Nephron progenitor cell (in vitro differentiated cells): ENCODE data around the gene BIRC3.

Experiments used
- DNase-seq: peaks from one replicate; pipeline ENCODE4 v3.0.0; 2021
- H3K27ac Mint-ChIP-seq: 2 replicates; pipeline ENCODE4 v1.8.0; 2021; ENCODE audit warnings: mild to moderate bottlenecking, moderate library complexity, mixed read lengths
- H3K27me3 Mint-ChIP-seq: 2 replicates; pipeline ENCODE4 v1.8.0; 2021; ENCODE audit warnings: mild to moderate bottlenecking, low read depth, mixed read lengths; ENCODE audit not compliant: poor library complexity
- H3K36me3 Mint-ChIP-seq: 2 replicates; pipeline ENCODE4 v1.8.0; 2021; ENCODE audit warnings: low read depth, mixed read lengths
- H3K4me1 Mint-ChIP-seq: 2 replicates; pipeline ENCODE4 v1.8.0; 2021; ENCODE audit warnings: mixed read lengths
- H3K4me3 Mint-ChIP-seq: 2 replicates; pipeline ENCODE4 v1.8.0; 2021; ENCODE audit warnings: mild to moderate bottlenecking, moderate library complexity, mixed read lengths
- H3K9me3 Mint-ChIP-seq: 2 replicates; pipeline ENCODE4 v1.8.0; 2021; ENCODE audit warnings: mild to moderate bottlenecking, moderate library complexity, mixed read lengths
- TF ChIP-seq, protein P1 (sequence below): fragments of 200-600 bp; sonication (generic); IDR thresholded peaks from 2 replicates; pipeline ENCODE4 v1.5.0; 2021; ENCODE audit warnings: antibody characterized with exemption

The BIRC3 gene

DNA sequence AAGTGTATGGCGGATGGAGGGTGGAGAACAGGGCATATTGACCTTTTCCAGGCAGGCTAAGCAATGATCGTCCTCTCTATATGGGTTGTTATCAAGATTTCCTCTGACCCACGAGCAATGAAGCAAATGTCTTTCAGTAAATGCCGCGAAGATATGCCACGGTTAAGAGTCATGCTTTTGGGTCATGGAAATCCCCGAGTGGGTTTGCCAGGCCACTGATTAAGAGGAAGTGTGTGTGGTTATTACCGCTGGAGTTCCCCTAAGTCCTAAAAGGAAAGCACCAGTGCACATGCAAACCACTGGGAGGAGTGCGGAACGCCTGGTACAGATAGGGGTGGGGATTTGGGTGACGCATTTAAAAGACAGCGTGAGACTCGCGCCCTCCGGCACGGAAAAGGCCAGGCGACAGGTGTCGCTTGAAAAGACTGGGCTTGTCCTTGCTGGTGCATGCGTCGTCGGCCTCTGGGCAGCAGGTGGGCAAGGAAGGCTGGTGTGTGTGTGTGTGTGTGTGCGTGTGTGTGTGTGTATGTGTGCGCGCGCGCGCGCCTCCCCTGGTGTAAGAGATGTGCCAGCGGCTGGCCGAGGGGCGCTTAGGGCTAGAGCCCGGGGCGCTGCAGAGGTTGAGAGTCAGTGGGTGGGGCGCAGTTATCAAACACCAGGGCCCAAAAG, at the start of gene BIRC3:
Gene BIRC3 (plus strand): TSS at position 386 of the 669 bp plus-strand sequence. CDS start 7,026 bp downstream, outside the sequence.
- Mint-ChIP-seq H3K27ac (no peak within 1 kb of the TSS), H3K9me3 (no peaks in the 10 kb centered on the region), H3K36me3 (no peaks in the 10 kb centered on the region), H3K4me1 (peaks cover 14% of the 10 kb centered on the region), H3K27me3 (peaks cover 41% of the 10 kb centered on the region), H3K4me3 (peak within 1 kb of the TSS; percentile 85)
- TF ChIP-seq, protein P1, sequence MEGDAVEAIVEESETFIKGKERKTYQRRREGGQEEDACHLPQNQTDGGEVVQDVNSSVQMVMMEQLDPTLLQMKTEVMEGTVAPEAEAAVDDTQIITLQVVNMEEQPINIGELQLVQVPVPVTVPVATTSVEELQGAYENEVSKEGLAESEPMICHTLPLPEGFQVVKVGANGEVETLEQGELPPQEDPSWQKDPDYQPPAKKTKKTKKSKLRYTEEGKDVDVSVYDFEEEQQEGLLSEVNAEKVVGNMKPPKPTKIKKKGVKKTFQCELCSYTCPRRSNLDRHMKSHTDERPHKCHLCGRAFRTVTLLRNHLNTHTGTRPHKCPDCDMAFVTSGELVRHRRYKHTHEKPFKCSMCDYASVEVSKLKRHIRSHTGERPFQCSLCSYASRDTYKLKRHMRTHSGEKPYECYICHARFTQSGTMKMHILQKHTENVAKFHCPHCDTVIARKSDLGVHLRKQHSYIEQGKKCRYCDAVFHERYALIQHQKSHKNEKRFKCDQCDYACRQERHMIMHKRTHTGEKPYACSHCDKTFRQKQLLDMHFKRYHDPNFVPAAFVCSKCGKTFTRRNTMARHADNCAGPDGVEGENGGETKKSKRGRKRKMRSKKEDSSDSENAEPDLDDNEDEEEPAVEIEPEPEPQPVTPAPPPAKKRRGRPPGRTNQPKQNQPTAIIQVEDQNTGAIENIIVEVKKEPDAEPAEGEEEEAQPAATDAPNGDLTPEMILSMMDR = no peak
- peak; percentile 56 for DNase-seq

DNA sequence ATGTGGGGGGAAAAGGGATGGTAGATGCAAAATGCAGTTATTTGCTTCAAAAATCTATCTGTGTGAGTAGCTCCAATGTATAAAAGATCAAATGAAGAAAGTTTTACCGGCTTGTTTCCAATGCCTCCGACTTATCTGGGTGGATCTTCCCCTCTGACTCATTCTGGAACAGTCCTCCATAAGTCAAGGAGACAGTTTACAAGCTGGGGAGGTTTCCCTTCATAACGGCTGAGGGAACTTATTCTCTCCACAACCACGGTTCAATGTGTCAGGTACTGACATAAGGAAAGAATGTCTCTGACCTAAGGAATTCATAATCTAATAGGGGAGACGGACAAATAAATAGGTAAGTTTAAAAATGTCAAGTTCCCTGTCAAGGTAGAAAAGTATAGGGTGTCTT, 49.7 kb upstream of the BIRC3 start:
- Mint-ChIP-seq H3K9me3 (no peaks in the 10 kb centered on the region), H3K27ac (peak overlapping the region; percentile 8), H3K27me3 (peaks cover 7% of the 10 kb centered on the region), H3K36me3 (no peaks in the 10 kb centered on the region), H3K4me1 (peaks cover 54% of the 10 kb centered on the region), H3K4me3 (peak overlapping the region; percentile 69)
- no peak for DNase-seq
- TF ChIP-seq, protein P1 = no peak

DNA sequence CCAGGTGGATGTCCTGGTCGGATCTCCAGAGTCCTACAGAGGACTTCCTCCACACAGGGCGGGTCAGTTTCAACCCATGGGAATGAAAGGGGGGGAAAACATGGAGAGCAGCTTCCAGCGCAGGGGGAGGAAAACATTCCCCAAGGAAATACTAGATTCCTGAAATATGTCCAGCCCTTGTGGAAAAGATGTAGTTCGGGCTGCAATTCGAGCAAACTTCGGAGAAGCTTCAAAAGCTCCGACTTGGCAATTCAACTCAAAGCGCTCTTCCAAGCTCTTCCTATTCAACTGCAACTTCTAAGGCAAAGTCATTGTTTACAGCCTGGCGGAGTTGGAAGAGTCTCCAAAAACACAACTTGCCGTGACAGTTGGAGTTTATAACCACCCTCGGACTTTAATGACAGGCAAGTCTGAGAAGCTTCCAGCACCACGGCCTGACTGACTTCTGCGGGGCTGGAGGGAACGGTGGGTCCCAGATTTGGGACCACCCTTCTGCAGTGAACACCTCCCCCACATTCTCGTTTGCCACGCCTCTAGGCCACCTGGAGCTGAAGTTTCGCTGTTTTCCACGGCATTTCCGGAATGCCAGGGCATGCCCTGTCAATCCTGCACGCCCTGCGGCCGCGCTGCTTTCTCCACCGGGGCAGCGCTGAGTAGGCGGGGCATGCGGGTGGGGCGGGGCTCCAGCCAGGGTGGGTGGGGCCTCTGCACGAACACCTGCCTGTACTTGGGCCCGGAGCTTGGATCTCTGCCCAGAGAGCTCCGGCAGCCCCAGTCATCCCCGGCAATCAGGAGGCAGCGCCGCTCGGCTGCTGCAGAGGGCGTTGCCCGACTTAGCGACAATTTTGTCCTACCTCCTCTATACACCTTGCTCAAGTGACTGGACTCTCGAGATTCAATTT, 49.0 kb upstream of the BIRC3 start:
- no peaks in the 10 kb centered on the region for H3K9me3 Mint-ChIP-seq
- H3K4me1 Mint-ChIP-seq = peaks cover 53% of the 10 kb centered on the region
- H3K27ac Mint-ChIP-seq = no peak overlapping the region
- H3K4me3 Mint-ChIP-seq = peak overlapping the region; percentile 69
- peak; percentile 79 for DNase-seq
- no peaks in the 10 kb centered on the region for H3K36me3 Mint-ChIP-seq
- H3K27me3 Mint-ChIP-seq = peaks cover 7% of the 10 kb centered on the region
- TF ChIP-seq, protein P1 = no peak

DNA sequence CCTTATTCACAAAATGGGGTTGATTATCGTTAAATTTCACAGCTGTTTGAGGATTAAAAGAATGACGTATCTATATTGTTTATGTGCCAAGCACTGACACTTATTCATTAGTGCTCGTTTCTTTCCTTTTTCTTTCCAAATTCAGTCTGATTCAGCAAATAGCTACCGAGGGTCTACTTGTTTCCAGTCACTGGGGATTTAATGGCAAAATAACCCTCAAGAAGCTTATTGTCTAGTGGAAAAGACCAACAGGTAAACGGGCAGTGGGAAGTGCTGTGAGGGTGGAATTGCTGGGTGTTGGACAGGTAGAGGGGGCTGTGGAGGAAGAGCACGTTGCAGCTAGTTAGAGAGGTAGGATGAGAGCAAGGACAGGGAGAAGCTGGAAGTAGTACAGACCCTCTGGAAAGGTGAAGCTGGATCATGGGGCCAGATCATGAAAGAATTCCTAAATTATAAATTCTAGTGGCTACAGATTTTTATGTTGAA, 48.3 kb upstream of the BIRC3 start:
- H3K4me3 Mint-ChIP-seq = peak overlapping the region; percentile 69
- DNase-seq = no peak
- H3K27ac Mint-ChIP-seq = no peak overlapping the region
- no peaks in the 10 kb centered on the region for H3K36me3 Mint-ChIP-seq
- H3K9me3 Mint-ChIP-seq = no peaks in the 10 kb centered on the region
- peaks cover 7% of the 10 kb centered on the region for H3K27me3 Mint-ChIP-seq
- peaks cover 46% of the 10 kb centered on the region for H3K4me1 Mint-ChIP-seq
- TF ChIP-seq, protein P1 = no peak

DNA sequence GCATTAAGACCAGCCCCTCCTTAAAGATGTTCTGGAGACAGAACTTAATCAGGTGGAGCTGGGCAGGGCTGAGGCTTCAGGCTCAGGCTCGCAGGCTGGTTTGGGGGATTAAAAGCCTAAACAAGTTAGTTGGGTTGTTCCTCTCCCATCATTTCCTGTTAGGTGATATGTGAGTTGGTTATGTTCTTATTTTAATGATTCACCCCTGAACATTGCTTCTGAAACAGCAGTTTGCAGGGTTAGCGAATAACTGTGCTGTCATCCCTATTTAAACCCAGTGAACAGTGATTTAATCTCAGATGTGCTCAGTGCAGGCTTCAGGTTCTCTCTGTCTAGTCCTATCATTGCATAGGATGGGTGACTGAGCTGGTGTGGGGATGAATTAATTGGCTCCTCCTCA, 47.4 kb upstream of the BIRC3 start:
- peaks cover 6% of the 10 kb centered on the region for H3K9me3 Mint-ChIP-seq
- DNase-seq = no peak
- H3K36me3 Mint-ChIP-seq = no peaks in the 10 kb centered on the region
- no peak overlapping the region for H3K4me3 Mint-ChIP-seq
- peaks cover 46% of the 10 kb centered on the region for H3K4me1 Mint-ChIP-seq
- H3K27ac Mint-ChIP-seq = no peak overlapping the region
- peaks cover 7% of the 10 kb centered on the region for H3K27me3 Mint-ChIP-seq
- TF ChIP-seq, protein P1 = no peak
